ENCODE data around the gene ZSWIM4. TPM values are rescaled to one million over a fixed set of nuclear protein-coding genes. Genes with fewer than 3 reads are reported as not detected.

Gene ZSWIM4
- total RNA-seq, 1 donor, result 12.1 TPM

- no peak for TF ChIP-seq CTCF (IDR thresholded peaks at IDR 0.05; ENCODE audit: insufficient read depth, low read depth, low read length)
- H3K4me3 ChIP-seq (ENCODE audit: low read depth, low read length), result no peak overlapping the region
Measured at GRCh38 chr19:13819238-13819637, 24.0 kb downstream of the ZSWIM4 start.

GRCh38 chr19:13821292-13821691, 26.0 kb downstream of the ZSWIM4 start:
- H3K4me3 ChIP-seq (ENCODE audit: low read depth, low read length), result no peak overlapping the region
- no peak for DNase-seq (ENCODE audit: low read depth)
- no peak for TF ChIP-seq CTCF (IDR thresholded peaks at IDR 0.05; ENCODE audit: insufficient read depth, low read depth, low read length)

More at GRCh38 chr19:13819238-13819637, 24.0 kb downstream of the ZSWIM4 start:
- no peak for DNase-seq (ENCODE audit: low read depth)

- H3K4me3 ChIP-seq (ENCODE audit: low read depth, low read length), result no peak overlapping the region
- no peak for DNase-seq (ENCODE audit: low read depth)
- no peak for TF ChIP-seq CTCF (IDR thresholded peaks at IDR 0.05; ENCODE audit: insufficient read depth, low read depth, low read length)
Measured at GRCh38 chr19:13823256-13823655, 28.0 kb downstream of the ZSWIM4 start.

- H3K4me3 ChIP-seq (ENCODE audit: low read depth, low read length), result no peak overlapping the region
- DNase-seq (ENCODE audit: low read depth), result no peak
- TF ChIP-seq CTCF (IDR thresholded peaks at IDR 0.05; ENCODE audit: insufficient read depth, low read depth, low read length), result no peak
Measured at GRCh38 chr19:13823901-13824300, 28.7 kb downstream of the ZSWIM4 start.

- no peak for TF ChIP-seq CTCF (IDR thresholded peaks at IDR 0.05; ENCODE audit: insufficient read depth, low read depth, low read length)
- no peak for DNase-seq (ENCODE audit: low read depth)
- H3K4me3 ChIP-seq (ENCODE audit: low read depth, low read length), result no peak overlapping the region
Measured at GRCh38 chr19:13824703-13825102, 29.5 kb downstream of the ZSWIM4 start.

- no peak for DNase-seq (ENCODE audit: low read depth)
- TF ChIP-seq CTCF (IDR thresholded peaks at IDR 0.05; ENCODE audit: insufficient read depth, low read depth, low read length), result no peak
- H3K4me3 ChIP-seq (ENCODE audit: low read depth, low read length), result no peak overlapping the region
Measured at GRCh38 chr19:13825489-13826441, 30.5 kb downstream of the ZSWIM4 start.
